Suprapubic skin (tissue), 4 donors: Measurements from ENCODE around the gene MACO1.

Source experiments
- EP300 ChIP-seq: sonication (generic); formaldehyde crosslinking; IDR thresholded peaks from one replicate; pipeline ENCODE4 v1.6.1; 2017; ENCODE audit warnings: antibody characterized with exemption
- POLR2A ChIP-seq, 2 donors: fragments of 450-650 bp; IDR thresholded peaks; one replicate each; pipeline ENCODE4 v1.6.1; 2017; ENCODE audit warnings: antibody characterized with exemption in 2 of 2, mild to moderate bottlenecking in 2 of 2, moderate library complexity in 2 of 2
- POLR2AphosphoS5 ChIP-seq, 3 donors: sonication (generic); formaldehyde crosslinking; IDR thresholded peaks; one replicate each; pipeline ENCODE4 v1.6.1; 2017; ENCODE audit warnings: antibody characterized with exemption in 3 of 3
- TF ChIP-seq, protein P1 (sequence below), 2 donors: fragments of 200-600 bp in 1 of 2; fragments of 450-650 bp in 1 of 2; sonication (generic) in 1 of 2; IDR thresholded peaks; one replicate each; pipeline ENCODE4 v1.5.1; 2016 to 2019; ENCODE audit warnings: antibody characterized with exemption in 2 of 2, mild to moderate bottlenecking in 1 of 2, moderate library complexity in 1 of 2

DNA sequence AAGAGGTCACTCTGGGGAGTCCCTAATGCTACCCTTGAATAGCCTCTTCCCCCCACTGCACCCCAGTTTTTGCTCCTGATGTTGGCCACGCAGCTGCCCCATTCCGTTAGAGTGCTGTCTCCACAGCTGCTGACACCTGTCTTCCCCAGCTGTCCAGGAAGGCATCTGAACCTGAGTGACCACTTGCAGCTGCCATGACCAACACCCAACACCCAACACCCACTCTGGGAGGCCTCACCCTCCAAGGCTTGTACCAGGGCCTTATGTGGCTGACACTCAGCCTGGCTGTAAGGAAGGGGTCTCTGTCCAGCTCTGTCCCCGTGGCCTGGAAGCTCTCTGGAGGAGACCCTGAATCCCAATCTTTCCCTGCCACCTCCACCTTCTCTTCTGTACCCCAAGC is 86.0 kb downstream of the MACO1 start:
- TF ChIP-seq, protein P1, sequence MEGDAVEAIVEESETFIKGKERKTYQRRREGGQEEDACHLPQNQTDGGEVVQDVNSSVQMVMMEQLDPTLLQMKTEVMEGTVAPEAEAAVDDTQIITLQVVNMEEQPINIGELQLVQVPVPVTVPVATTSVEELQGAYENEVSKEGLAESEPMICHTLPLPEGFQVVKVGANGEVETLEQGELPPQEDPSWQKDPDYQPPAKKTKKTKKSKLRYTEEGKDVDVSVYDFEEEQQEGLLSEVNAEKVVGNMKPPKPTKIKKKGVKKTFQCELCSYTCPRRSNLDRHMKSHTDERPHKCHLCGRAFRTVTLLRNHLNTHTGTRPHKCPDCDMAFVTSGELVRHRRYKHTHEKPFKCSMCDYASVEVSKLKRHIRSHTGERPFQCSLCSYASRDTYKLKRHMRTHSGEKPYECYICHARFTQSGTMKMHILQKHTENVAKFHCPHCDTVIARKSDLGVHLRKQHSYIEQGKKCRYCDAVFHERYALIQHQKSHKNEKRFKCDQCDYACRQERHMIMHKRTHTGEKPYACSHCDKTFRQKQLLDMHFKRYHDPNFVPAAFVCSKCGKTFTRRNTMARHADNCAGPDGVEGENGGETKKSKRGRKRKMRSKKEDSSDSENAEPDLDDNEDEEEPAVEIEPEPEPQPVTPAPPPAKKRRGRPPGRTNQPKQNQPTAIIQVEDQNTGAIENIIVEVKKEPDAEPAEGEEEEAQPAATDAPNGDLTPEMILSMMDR (IDR thresholded peaks at IDR 0.05), result no peak
- TF ChIP-seq POLR2A (IDR thresholded peaks at IDR 0.05) (no peak), POLR2AphosphoS5 (IDR thresholded peaks at IDR 0.05) (no peak), EP300 (no peak)
